Activated CD4-positive, CD25-positive, alpha-beta regulatory T cell treated with anti-CD3 and anti-CD28 coated beads, Interleukin-2, amount 50 U/mL, for 16 hours (primary cell): ENCODE measurements around the gene SDR39U1.

ENCODE experiments used
- DNase-seq: peaks from one replicate; pipeline ENCODE4 v3.0.0-alpha.2; 2020; ENCODE audit warnings: low read depth, low spot score

The SDR39U1 gene

DNA sequence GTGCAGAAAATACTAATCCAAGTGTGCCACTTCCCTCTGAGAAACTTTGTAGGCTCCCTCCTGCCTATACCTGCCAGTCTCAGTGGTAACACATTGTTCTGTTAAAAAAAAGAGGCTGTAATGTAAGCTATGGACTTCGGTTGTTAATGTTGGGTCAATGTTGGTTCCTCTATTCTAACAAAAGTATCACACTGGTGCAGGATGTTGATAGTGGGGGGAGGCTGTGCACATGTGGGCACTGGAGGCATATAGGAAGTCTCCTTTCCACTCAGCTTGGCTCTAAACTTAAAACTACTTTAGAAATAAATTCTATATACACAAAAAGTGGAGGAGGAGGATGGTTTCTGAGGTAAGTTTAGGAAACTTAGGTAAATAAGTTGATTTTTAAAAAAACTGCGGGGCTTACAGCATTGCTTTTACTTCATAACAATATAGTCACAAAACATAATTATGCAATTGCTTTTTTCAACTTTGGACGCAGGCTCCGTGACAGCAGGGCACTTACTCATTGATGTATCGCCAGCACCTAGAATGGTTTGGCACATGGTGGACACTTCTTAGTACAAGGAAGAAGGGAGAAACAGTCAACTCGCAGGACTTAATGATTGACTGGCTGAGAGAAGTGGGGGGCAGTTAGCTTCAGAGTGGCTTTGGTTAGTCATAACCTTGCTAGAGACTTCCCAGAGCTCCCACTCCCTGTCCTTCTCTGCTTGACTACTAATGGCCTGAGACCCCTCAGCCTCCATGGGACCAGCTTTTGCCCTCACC, 51.7 kb downstream of the SDR39U1 start:
- DNase-seq = no peak
